ENCODE data around the gene TTYH1.

DNA sequence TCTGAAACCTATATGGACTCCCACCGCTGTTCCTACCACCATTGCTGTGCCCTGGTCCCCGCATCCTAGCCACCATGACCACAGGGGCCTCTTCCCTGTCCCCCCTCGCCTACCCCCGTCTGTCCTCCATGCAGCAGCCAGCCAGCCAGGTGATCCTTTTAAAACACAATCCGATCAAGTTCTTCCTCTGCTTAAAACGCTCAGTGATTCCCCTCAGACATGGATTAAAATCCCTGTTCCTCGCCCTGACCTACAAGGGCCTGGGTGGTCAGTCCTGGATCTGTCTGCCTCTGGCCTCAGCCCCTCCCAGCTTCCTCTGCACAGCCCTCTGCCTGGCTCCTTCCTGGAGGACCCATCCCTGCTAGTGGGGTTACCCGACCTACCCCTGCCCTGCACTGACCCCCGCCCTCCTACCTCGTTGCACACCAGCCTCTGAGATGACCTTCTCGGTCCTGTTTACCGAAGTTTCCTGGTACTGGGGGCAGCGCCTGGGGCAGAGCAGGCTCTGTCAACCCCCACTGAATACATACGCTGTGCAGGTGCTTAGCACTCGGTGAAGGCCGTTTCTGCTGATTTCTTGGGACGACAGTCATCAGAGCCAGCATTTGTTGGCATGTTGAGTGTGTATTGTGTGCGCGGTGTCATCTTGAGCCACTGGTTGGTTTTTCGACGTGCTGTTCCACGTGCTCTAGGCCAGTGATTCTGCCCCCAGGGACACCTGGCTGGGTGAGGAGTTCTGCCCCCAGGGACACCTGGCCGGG is 19.0 kb downstream of the TTYH1 start:
- TF ChIP-seq POLR2A (IDR thresholded peaks at IDR 0.05; ENCODE audit: low read length) (peak; percentile 34), GATA1 (IDR thresholded peaks at IDR 0.05; ENCODE audit: low read depth, low read length) (no peak)

Data from erythroblast (primary cell).